B cell (primary cell): ENCODE data around the gene FAM219A.
"Not testable (repeated sequence)": the region's sequence is repeated elsewhere in the genome, so short reads cannot be mapped to it uniquely, and the experiment has no call there.

ENCODE experiments used
- CTCF ChIP-seq: fragments of 200-600 bp; IDR thresholded peaks from one replicate; pipeline ENCODE4 v1.8.0; 2022; ENCODE audit warnings: antibody characterized with exemption, mild to moderate bottlenecking
- EZH2 ChIP-seq: IDR thresholded peaks from 2 replicates; pipeline ENCODE4 v1.6.1; 2012; ENCODE audit warnings: borderline replicate concordance, low read depth, mild to moderate bottlenecking, moderate library complexity, low read length; ENCODE audit not compliant: insufficient read depth, poor library complexity, severe bottlenecking

DNA sequence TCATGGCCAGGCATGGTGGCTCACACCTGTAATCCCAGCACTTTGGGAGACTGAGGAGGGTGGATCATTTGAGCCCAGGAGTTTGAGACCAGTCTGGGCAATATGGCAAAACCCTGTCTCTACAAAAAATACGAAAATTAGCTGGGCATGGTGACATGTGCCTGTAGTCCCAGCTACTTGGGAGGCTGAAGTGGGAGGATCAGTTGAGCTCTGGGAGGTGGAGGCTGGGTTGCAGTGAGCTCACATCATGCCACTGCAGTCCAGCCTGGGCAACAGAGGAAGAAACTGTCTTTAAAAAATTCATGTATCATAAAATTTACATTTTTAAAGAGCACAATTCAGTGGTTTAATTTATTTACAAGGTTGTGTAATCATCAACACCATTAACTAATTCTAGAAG lies 105.4 kb downstream of the FAM219A start:
- not testable (repeated sequence) for TF ChIP-seq CTCF, EZH2
